22Rv1 (cell line): ENCODE measurements around the gene DDX42.

ENCODE experiments used
- H3K27ac ChIP-seq: fragments of 450-650 bp; 2 replicates; pipeline ENCODE4 v1.5.1; 2017
- CTCF ChIP-seq: fragments of 450-650 bp; IDR thresholded peaks from 2 replicates; pipeline ENCODE4 v1.5.1; 2017; ENCODE audit warnings: mild to moderate bottlenecking
- ZFX ChIP-seq: fragments of 450-650 bp; IDR thresholded peaks from 2 replicates; pipeline ENCODE4 v1.6.1; 2017; ENCODE audit warnings: antibody characterized with exemption, borderline replicate concordance

The DDX42 gene

GRCh38 chr17:63830278-63830677, 56.3 kb downstream of the DDX42 start:
- TF ChIP-seq ZFX: no peak
- peak overlapping the region; percentile 89; the same call in 1 of the 2 replicates for H3K27ac ChIP-seq

- TF ChIP-seq CTCF (no peak), ZFX (no peak)
- peak overlapping the region; percentile 58 for H3K27ac ChIP-seq
These were observed 57.0 kb downstream of the DDX42 start for GRCh38 chr17:63830904-63831491.

- no peak for TF ChIP-seq CTCF
- TF ChIP-seq ZFX: no peak
- H3K27ac ChIP-seq: peak overlapping the region; percentile 58
These were observed 57.5 kb downstream of the DDX42 start for GRCh38 chr17:63831505-63831904.

GRCh38 chr17:63832014-63832413, 58.0 kb downstream of the DDX42 start:
- TF ChIP-seq CTCF (no peak), ZFX (no peak)
- H3K27ac ChIP-seq: peak overlapping the region; percentile 58

GRCh38 chr17:63832455-63832854, 58.5 kb downstream of the DDX42 start:
- TF ChIP-seq ZFX (no peak), CTCF (no peak)
- H3K27ac ChIP-seq: peak overlapping the region; percentile 58

- TF ChIP-seq ZFX (no peak), CTCF (no peak)
- peak overlapping the region; percentile 58 for H3K27ac ChIP-seq
These were observed 59.2 kb downstream of the DDX42 start for GRCh38 chr17:63833026-63833740.

GRCh38 chr17:63833741-63834373, 59.9 kb downstream of the DDX42 start:
- H3K27ac ChIP-seq: peak overlapping the region; percentile 58
- TF ChIP-seq CTCF: no peak
